Ishikawa (cell line): ENCODE results near the gene KBTBD12.

ENCODE experiments used
- CEBPB ChIP-seq: IDR thresholded peaks from 2 replicates; pipeline ENCODE4 v1.6.1; 2012
- CREB1 ChIP-seq: IDR thresholded peaks from 2 replicates; pipeline ENCODE4 v1.6.1; 2012; ENCODE audit warnings: low read depth
- EGR1 ChIP-seq: IDR thresholded peaks from 2 replicates; pipeline ENCODE4 v1.6.1; 2012
- EP300 ChIP-seq: IDR thresholded peaks from 2 replicates; pipeline ENCODE4 v1.6.1; 2012; ENCODE audit warnings: borderline replicate concordance
- FOXM1 ChIP-seq: IDR thresholded peaks from 2 replicates; pipeline ENCODE4 v1.6.1; 2012; ENCODE audit warnings: low read depth, borderline replicate concordance
- MAX ChIP-seq: IDR thresholded peaks from 2 replicates; pipeline ENCODE4 v1.6.1; 2012
- NFIC ChIP-seq: IDR thresholded peaks from 2 replicates; pipeline ENCODE4 v1.6.1; 2012
- RAD21 ChIP-seq: IDR thresholded peaks from 2 replicates; pipeline ENCODE4 v1.6.1; 2012; ENCODE audit warnings: low read depth
- TAF1 ChIP-seq: IDR thresholded peaks from 2 replicates; pipeline ENCODE4 v1.6.1; 2012; ENCODE audit warnings: low read depth, mild to moderate bottlenecking
- TCF12 ChIP-seq: IDR thresholded peaks from 2 replicates; pipeline ENCODE4 v1.6.1; 2012; ENCODE audit warnings: low read depth
- TEAD4 ChIP-seq: IDR thresholded peaks from 2 replicates; pipeline ENCODE4 v1.6.1; 2012
- USF1 ChIP-seq: IDR thresholded peaks from 2 replicates; pipeline ENCODE4 v1.6.1; 2012
- YY1 ChIP-seq: IDR thresholded peaks from 2 replicates; pipeline ENCODE4 v1.6.1; 2012; ENCODE audit warnings: low read depth
- ZBTB7A ChIP-seq: IDR thresholded peaks from 2 replicates; pipeline ENCODE4 v1.6.1; 2012; ENCODE audit warnings: low read depth
- TF ChIP-seq, protein P1 (sequence below): IDR thresholded peaks from 2 replicates; pipeline ENCODE4 v1.6.1; 2012; ENCODE audit warnings: low read depth, mild to moderate bottlenecking

The KBTBD12 gene

GRCh38 chr3:127870156-127870555 is 44.9 kb upstream of the KBTBD12 start:
- TF ChIP-seq TCF12: no peak
- no peak for TF ChIP-seq USF1
- no peak for TF ChIP-seq MAX
- TF ChIP-seq RAD21: no peak
- TF ChIP-seq NFIC: no peak
- TF ChIP-seq EP300: no peak
- no peak for TF ChIP-seq TEAD4
- TF ChIP-seq CREB1: no peak
- TF ChIP-seq, protein P1, sequence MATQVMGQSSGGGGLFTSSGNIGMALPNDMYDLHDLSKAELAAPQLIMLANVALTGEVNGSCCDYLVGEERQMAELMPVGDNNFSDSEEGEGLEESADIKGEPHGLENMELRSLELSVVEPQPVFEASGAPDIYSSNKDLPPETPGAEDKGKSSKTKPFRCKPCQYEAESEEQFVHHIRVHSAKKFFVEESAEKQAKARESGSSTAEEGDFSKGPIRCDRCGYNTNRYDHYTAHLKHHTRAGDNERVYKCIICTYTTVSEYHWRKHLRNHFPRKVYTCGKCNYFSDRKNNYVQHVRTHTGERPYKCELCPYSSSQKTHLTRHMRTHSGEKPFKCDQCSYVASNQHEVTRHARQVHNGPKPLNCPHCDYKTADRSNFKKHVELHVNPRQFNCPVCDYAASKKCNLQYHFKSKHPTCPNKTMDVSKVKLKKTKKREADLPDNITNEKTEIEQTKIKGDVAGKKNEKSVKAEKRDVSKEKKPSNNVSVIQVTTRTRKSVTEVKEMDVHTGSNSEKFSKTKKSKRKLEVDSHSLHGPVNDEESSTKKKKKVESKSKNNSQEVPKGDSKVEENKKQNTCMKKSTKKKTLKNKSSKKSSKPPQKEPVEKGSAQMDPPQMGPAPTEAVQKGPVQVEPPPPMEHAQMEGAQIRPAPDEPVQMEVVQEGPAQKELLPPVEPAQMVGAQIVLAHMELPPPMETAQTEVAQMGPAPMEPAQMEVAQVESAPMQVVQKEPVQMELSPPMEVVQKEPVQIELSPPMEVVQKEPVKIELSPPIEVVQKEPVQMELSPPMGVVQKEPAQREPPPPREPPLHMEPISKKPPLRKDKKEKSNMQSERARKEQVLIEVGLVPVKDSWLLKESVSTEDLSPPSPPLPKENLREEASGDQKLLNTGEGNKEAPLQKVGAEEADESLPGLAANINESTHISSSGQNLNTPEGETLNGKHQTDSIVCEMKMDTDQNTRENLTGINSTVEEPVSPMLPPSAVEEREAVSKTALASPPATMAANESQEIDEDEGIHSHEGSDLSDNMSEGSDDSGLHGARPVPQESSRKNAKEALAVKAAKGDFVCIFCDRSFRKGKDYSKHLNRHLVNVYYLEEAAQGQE: no peak
- TF ChIP-seq TAF1: no peak
- TF ChIP-seq YY1: no peak
- TF ChIP-seq ZBTB7A: no peak
- no peak for TF ChIP-seq EGR1
- no peak for TF ChIP-seq CEBPB

DNA sequence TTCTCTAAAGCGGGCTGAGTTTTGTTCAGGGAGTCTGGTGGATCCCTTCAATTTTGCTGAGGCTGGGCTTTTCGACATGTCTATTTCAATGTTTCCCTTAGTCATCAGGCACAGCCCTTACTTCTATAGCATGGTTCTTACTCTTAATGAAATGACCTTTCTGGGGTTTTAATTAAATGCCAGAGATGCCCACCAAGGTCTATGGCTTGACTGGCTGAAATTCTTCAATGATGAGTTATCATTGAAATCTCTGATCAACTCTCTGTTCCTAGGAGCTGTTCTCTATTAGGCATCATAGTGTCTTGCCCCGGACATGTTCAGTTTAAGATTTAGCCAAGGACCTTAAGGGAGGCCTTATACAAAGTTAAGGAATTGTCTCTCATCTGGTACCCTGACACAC is 33.4 kb upstream of the KBTBD12 start:
- TF ChIP-seq TEAD4 (no peak), TAF1 (no peak)
- TF ChIP-seq, protein P1: no peak

DNA sequence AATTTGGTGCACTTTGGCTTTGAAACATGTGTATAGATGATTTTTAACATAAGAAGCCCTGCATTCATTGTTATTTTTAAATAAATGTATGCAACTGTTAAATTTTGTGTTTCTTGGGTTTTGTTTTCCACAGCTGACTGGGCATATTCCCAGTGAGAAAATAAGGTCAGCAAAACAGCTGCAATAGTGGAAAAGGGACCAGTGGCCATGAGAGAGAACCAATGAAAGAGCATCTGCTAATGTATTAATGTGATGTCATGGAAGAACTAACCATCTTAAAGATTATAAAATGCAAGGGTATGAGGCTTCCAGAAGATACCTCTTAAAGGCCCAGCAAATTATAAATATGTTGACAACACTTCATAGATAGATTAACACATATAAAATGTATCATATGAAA is 31.0 kb upstream of the KBTBD12 start:
- TF ChIP-seq YY1 (no peak), TEAD4 (no peak), EGR1 (no peak), USF1 (no peak), FOXM1 (no peak), RAD21 (no peak), MAX (no peak), NFIC (no peak), TAF1 (no peak), CEBPB (no peak)
- TF ChIP-seq, protein P1: no peak

- TF ChIP-seq, protein P1: no peak
Observed at GRCh38 chr3:127886231-127886955, 28.6 kb upstream of the KBTBD12 start.
